Measurements from ENCODE around the gene CYB561A3.

CYB561A3 gene

DNA sequence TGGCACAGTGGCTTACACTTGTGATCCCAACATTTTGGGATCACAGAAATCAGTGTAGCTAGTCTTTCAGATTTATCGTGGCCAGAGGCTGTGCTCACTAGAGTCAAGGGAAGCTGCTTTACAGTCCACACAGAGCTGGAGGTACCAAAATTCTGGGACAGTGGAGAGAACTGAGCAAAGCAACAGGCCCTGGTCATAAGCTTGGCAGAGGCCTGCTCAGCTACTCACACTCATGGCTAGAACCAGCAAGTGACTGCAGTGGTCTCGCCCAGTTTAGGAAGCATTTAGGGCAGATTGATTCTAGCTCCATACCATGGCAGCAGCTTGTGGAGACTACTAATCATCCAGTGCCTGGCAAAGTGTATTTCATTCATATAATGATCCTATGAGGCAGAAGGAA lies 39.5 kb upstream of the CYB561A3 start:
- TF ChIP-seq, protein P1, sequence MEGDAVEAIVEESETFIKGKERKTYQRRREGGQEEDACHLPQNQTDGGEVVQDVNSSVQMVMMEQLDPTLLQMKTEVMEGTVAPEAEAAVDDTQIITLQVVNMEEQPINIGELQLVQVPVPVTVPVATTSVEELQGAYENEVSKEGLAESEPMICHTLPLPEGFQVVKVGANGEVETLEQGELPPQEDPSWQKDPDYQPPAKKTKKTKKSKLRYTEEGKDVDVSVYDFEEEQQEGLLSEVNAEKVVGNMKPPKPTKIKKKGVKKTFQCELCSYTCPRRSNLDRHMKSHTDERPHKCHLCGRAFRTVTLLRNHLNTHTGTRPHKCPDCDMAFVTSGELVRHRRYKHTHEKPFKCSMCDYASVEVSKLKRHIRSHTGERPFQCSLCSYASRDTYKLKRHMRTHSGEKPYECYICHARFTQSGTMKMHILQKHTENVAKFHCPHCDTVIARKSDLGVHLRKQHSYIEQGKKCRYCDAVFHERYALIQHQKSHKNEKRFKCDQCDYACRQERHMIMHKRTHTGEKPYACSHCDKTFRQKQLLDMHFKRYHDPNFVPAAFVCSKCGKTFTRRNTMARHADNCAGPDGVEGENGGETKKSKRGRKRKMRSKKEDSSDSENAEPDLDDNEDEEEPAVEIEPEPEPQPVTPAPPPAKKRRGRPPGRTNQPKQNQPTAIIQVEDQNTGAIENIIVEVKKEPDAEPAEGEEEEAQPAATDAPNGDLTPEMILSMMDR (IDR thresholded peaks at IDR 0.05): no peak

DNA sequence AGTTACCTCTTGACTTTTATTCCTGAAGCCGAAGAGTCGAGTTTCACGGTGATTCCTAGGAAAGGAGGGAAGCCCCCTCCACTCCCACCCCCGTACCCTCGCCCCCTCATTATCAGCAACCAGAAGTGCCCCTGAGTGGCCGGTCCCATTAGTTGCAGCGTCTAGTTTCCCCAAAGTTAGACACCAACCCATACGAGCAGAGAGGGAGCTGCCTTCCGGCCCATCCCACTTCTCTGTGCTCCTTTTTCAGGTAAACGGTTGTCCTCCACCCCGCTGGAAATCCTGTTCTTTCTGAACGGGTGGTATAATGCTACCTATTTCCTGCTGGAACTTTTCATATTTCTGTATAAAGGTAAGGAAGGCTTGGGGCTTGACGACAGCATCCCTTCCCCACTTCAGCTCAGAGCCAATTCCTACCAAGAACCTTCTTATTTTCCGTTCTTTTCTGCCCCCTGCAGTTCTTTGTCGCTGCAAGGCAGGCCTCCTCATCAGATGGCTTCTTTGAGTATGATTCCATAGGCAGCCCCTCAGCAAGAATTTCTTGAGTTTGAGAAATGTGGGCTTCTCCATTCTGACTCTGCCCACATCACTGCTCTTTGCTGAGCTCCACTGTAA lies 31.4 kb upstream of the CYB561A3 start:
- TF ChIP-seq, protein P1 (IDR thresholded peaks at IDR 0.05): no peak

DNA sequence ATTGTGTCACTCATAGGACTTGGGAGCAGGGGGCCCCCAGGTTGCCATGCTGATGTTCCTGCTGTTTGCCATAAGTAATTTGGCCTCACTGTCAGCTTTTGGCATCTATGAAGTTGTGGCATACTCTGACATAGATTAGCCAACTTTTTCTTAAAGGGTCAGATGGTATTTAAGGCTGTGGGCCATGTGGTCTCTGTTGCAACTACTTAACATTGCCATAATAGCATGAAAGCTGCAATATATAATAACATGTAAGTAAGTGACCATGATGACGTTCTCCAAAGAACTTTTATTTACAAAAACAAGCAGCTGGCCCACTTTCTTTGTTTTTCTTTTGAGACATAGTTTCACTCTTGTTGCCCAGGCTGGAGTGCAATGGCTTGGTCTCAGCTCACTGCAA lies 28.5 kb upstream of the CYB561A3 start:
- TF ChIP-seq, protein P1 (IDR thresholded peaks at IDR 0.05): no peak

DNA sequence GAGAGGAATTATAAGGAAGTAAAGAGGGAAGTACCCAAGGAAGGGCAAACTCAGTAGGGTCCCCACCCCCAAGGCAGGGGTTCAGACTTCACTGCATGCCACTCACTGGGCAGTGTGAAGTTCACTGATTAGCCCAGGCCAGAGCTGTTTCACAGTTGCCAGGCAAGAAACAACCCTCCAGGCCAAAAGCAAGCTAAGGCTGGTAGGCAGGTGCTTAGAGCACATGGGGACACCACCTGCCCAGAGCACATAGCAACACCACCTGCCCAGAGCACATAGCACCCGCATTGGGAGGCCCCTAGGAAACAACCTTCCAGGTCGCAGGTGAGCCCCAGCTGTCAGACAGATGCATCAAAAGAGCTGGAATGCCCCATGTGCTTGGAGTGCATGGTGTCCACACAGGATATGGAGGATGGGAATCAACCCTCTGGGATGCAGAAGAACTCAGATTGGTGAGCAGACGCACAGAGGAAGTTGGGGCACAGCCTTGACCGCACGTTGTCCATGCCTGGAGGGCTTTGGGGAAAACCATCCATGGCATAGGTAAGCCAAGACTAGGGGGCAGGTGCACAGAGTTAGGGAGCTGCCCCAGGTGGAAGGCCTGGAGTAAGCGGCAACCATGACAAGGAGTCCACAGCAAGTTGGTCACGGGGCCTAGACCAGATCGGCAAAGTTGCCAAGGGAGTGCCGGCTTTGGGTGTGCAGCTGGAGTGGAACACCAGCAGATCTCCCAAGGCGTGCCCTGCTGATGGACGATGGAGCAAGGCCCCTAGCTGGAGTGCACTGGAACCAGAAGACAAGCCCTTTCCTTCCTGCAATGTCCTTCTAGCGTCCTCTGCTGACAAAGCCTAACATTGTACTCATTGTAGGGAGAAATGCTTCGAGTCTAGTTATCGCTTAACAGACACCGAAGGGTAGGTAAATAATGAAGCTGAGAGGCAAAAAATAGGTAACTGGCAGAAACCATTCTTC lies 22.9 kb upstream of the CYB561A3 start:
- TF ChIP-seq, protein P1 (IDR thresholded peaks at IDR 0.05): no peak

DNA sequence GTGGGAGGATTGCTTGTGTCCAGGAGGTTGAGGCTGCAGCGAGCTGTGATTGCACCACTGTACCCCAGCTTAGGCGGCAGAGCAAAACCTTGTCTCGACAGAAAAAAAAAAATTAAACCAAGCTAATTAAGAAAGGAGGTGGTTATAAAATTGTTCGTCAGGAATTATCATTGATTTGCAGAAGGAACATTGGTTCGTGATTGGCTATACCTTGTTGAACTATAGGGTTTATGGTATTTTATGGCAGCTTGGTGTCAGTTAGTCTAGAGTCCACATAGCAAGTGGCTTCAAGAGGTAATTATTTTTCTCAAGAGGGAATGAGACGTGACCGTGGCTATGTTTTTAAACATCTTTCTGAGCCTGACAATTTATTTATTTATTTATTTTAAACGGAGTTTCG lies 19.2 kb upstream of the CYB561A3 start:
- TF ChIP-seq, protein P1 (IDR thresholded peaks at IDR 0.05): no peak

DNA sequence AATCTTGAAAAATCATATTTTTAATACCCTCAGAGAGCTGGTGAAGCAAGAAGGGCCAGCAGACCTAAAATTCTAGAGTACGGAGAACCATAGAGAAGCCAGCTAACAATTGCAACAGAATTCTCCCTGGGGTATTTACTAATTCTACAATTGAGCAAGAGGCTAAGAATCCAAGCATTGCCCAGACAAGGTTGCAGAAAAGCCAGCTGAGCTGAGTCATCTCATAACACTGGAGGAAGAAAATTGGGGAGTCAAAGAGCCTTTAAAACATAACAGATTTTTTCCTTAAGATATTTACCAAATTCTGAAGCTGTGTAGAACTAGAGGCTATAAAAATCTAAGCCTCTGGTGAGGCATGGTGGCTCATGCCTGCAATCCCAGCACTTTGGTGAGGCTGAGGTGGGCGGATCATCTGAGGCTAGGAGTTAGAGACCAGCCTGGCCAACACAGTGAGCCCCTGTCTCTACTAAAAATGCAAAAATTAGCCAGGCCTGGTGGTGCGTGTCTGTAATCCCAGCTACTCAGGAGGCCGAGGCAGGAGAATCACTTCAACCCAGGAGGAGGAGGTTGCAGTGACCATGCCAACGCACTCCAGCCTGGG lies 17.1 kb upstream of the CYB561A3 start:
- TF ChIP-seq, protein P1 (IDR thresholded peaks at IDR 0.05): no peak

DNA sequence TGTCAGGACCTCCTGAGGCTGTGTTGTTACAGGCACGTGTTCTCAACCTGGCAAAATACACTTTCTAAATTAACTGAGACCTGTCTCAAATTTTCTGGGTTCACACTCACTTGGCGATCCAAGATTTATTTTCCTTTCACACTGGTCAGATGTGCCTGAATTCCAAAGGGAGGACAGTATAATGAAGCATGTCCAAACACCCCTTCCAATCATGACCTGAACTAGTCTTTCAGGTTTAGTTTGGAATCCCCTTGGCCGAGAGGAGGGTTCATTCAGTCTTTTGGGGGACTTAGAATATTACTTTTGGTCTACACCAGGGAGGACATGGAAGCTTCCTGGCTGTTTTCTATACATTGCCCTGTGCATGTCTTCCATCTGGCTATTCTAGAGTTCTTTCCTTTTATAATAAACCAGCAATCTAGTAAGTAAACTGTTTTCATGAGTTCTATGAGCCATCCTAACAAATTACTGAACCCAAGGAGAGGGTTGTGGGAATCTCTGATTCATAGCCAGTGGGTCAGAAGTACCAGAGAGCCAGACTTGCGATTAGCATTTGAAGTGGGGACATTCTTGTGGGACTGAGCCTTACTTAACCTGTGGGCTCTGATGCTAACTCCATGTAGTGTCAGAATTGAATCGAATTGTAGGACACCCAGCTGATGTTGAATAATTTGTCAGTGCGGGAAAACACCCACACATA lies 15.9 kb upstream of the CYB561A3 start:
- TF ChIP-seq, protein P1 (IDR thresholded peaks at IDR 0.05): no peak

Data from LNCAP (cell line).